Dendritic cell treated with granulocyte-macrophage colony-stimulating factor and Interleukin-4, amounts not matched to agents 40 ng/mL and 50 ng/mL, for 4 days (primary cell): ENCODE data around the gene RAMP1.

ENCODE experiments used
- H3K27ac Mint-ChIP-seq: one replicate; pipeline ENCODE4 v1.8.0; 2022; ENCODE audit warnings: mild to moderate bottlenecking, mixed read lengths
- H3K27me3 Mint-ChIP-seq: one replicate; pipeline ENCODE4 v1.8.0; 2022; ENCODE audit warnings: mild to moderate bottlenecking, mixed read lengths
- H3K36me3 Mint-ChIP-seq: one replicate; pipeline ENCODE4 v1.8.0; 2022; ENCODE audit warnings: low read depth, mixed read lengths
- H3K4me1 Mint-ChIP-seq: one replicate; pipeline ENCODE4 v1.8.0; 2022; ENCODE audit warnings: low read depth, mixed read lengths
- H3K4me3 Mint-ChIP-seq: one replicate; pipeline ENCODE4 v1.8.0; 2022; ENCODE audit warnings: mild to moderate bottlenecking, moderate library complexity, mixed read lengths
- H3K9me3 Mint-ChIP-seq: one replicate; pipeline ENCODE4 v1.8.0; 2022; ENCODE audit warnings: mixed read lengths
- intact Hi-C: fragments of 100-400 bp; cut with micrococcal nuclease; formaldehyde crosslinking; loops from one replicate; pipeline ENCODE4 v1.15.0; 2022

The RAMP1 gene

DNA sequence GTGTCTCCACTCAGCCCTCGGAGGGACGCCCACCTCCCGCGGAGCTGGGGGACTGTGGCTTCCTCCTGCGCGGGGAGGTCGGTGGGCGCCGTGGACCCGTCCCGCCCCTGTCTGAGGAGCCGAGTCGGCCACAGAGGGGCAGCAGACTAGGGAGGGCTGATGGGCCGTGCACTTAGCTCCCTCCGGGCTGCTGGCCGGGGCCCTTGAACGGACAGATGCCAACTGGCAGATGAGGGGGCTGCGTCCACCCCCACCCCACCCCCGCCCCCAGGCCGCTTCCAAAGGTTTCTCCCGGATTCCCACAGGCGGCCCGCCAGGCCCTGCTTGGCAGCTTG is 96.9 kb downstream of the RAMP1 start:
- Mint-ChIP-seq H3K4me1 (peaks cover 11% of the 10 kb centered on the region), H3K9me3 (peaks cover 12% of the 10 kb centered on the region)

GRCh38 chr2:237961637-237962036 is 102.2 kb downstream of the RAMP1 start:
- peaks cover 18% of the 10 kb centered on the region for H3K36me3 Mint-ChIP-seq
- peaks cover 39% of the 10 kb centered on the region for H3K9me3 Mint-ChIP-seq

More for the DNA sequence above, 96.9 kb downstream of the RAMP1 start:
- no peak overlapping the region for H3K27ac Mint-ChIP-seq
- peaks cover 2% of the 10 kb centered on the region for H3K36me3 Mint-ChIP-seq
- no peak overlapping the region for H3K4me3 Mint-ChIP-seq
- intact Hi-C loops, result no loop called here
- peaks cover 49% of the 10 kb centered on the region for H3K27me3 Mint-ChIP-seq

More at GRCh38 chr2:237961637-237962036, 102.2 kb downstream of the RAMP1 start:
- Mint-ChIP-seq H3K4me3 (no peak overlapping the region), H3K27me3 (peaks cover 21% of the 10 kb centered on the region), H3K4me1 (peaks cover 17% of the 10 kb centered on the region), H3K27ac (no peak overlapping the region)
- intact Hi-C loops, result no loop called here
